ENCODE measurements around the gene PCYOX1L.

DNA sequence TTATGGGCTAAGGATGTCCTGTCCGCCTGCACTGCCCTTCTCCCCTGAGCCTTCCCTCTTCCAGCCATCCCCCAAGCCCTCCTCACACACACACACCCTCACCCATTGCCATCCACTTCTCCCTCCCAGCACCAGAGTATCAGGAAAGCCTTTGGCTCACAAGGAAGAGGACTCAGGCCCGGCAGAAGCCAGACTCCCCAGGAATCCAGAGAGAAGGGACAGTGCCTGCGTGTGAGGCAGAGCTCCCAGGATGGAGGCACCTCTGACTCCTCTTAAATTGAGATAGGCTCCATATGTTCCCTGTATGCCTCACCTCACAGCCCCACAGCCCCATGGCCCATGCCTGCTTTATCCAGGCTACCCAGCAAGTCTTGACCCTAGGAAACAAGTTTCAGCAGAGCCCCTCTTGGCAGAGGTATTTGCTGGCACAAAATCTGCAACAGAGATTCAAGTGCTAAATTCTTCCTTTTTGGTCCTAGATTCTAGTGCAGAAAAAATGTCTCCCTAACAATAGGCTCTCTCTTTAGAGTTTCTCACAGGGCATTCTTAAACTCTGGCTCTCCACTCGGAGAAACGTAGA lies 20.5 kb downstream of the PCYOX1L start:
- TF ChIP-seq, protein P1, sequence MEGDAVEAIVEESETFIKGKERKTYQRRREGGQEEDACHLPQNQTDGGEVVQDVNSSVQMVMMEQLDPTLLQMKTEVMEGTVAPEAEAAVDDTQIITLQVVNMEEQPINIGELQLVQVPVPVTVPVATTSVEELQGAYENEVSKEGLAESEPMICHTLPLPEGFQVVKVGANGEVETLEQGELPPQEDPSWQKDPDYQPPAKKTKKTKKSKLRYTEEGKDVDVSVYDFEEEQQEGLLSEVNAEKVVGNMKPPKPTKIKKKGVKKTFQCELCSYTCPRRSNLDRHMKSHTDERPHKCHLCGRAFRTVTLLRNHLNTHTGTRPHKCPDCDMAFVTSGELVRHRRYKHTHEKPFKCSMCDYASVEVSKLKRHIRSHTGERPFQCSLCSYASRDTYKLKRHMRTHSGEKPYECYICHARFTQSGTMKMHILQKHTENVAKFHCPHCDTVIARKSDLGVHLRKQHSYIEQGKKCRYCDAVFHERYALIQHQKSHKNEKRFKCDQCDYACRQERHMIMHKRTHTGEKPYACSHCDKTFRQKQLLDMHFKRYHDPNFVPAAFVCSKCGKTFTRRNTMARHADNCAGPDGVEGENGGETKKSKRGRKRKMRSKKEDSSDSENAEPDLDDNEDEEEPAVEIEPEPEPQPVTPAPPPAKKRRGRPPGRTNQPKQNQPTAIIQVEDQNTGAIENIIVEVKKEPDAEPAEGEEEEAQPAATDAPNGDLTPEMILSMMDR (IDR thresholded peaks at IDR 0.05; ENCODE audit: low read depth, low read length) = no peak
- TF ChIP-seq POLR2A (IDR thresholded peaks at IDR 0.05; ENCODE audit: extremely low read depth, insufficient read length) (no peak), MYC (IDR thresholded peaks at IDR 0.05; ENCODE audit: low read depth, low read length) (no peak)
- TF ChIP-seq, protein P2, sequence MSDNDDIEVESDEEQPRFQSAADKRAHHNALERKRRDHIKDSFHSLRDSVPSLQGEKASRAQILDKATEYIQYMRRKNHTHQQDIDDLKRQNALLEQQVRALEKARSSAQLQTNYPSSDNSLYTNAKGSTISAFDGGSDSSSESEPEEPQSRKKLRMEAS (IDR thresholded peaks at IDR 0.05; ENCODE audit: low read depth, low read length) = no peak
